NB4 (cell line): Measurements from ENCODE around the gene STK16.

Experiments
- CTCF ChIP-seq: IDR thresholded peaks from one replicate; pipeline ENCODE4 v1.5.1; 2012; ENCODE audit warnings: low read depth, low read length
- POLR2A ChIP-seq: IDR thresholded peaks from 2 replicates; pipeline ENCODE4 v1.6.1; 2011; ENCODE audit warnings: mild to moderate bottlenecking; ENCODE audit not compliant: insufficient read length; ENCODE audit errors: extremely low read depth

- TF ChIP-seq CTCF = no peak
- TF ChIP-seq POLR2A = no peak
These were observed 45.6 kb upstream of the STK16 start for GRCh38 chr2:219199470-219200211.
